Activated B cell treated with CpG ODN at 0.5 μM for 24 hours (primary cell): ENCODE measurements around the gene MAP4K1. TPM values are rescaled to one million over a fixed set of nuclear protein-coding genes. Genes with fewer than 3 reads are reported as not detected.

Source experiments
- ATAC-seq: fragments of 200-7000 bp; cut with Tn5 transposase; one replicate; pipeline ENCODE4 v1.10.0; 2021; ENCODE audit warnings: low read depth, mild to moderate bottlenecking, moderate library complexity
- CTCF ChIA-PET: fragments of 350-600 bp; sonication (Branson Sonifier 250); formaldehyde crosslinking; loops from one replicate; lab custom pipeline; 2021; ENCODE audit warnings: antibody characterized with exemption; lab: Charles Lee
- POLR2A ChIA-PET: fragments of 350-600 bp; sonication (Branson Sonifier 250); formaldehyde crosslinking; loops from one replicate; lab custom pipeline; 2021; ENCODE audit warnings: antibody characterized with exemption; lab: Charles Lee
- DNase-seq: peaks from one replicate; pipeline ENCODE4 v3.0.0; 2022
- H3K27ac Mint-ChIP-seq: one replicate; pipeline ENCODE4 v1.8.0; 2020; ENCODE audit warnings: mixed read lengths
- H3K27me3 Mint-ChIP-seq: one replicate; pipeline ENCODE4 v1.8.0; 2021; ENCODE audit warnings: mixed read lengths
- H3K36me3 Mint-ChIP-seq: one replicate; pipeline ENCODE4 v1.8.0; 2021; ENCODE audit warnings: low read depth, mixed read lengths
- H3K4me1 Mint-ChIP-seq: one replicate; pipeline ENCODE4 v1.8.0; 2021; ENCODE audit warnings: mixed read lengths
- H3K4me3 Mint-ChIP-seq: one replicate; pipeline ENCODE4 v1.8.0; 2020; ENCODE audit warnings: mild to moderate bottlenecking, mixed read lengths
- H3K9me3 Mint-ChIP-seq: one replicate; pipeline ENCODE4 v1.8.0; 2020; ENCODE audit warnings: mixed read lengths
- CTCF ChIP-seq: fragments of 200-600 bp; IDR thresholded peaks from one replicate; pipeline ENCODE4 v1.8.0; 2022; ENCODE audit warnings: antibody characterized with exemption, mild to moderate bottlenecking
- intact Hi-C: fragments of 100-400 bp; cut with micrococcal nuclease; formaldehyde crosslinking; loops from one replicate; pipeline ENCODE4 v1.15.1; 2024
- total RNA-seq: library from RNA; stranded (reverse); gene quantifications from 2 replicates; pipeline ENCODE4 v1.2.3, GENCODE V29; 2022

The MAP4K1 gene
- total RNA-seq, 1 donor from 2014 or later: 379 TPM

GRCh38 chr19:38664503-38665211 is 46.9 kb upstream of the MAP4K1 start:
- CTCF ChIA-PET: interaction anchor here (1.4 kb wide), 1 partner anchor 22 kb away, joined by 3 read pairs; no protein-coding TSS in a partner anchor
- no peak for DNase-seq
- H3K27ac Mint-ChIP-seq: peak overlapping the region; percentile 47

DNA sequence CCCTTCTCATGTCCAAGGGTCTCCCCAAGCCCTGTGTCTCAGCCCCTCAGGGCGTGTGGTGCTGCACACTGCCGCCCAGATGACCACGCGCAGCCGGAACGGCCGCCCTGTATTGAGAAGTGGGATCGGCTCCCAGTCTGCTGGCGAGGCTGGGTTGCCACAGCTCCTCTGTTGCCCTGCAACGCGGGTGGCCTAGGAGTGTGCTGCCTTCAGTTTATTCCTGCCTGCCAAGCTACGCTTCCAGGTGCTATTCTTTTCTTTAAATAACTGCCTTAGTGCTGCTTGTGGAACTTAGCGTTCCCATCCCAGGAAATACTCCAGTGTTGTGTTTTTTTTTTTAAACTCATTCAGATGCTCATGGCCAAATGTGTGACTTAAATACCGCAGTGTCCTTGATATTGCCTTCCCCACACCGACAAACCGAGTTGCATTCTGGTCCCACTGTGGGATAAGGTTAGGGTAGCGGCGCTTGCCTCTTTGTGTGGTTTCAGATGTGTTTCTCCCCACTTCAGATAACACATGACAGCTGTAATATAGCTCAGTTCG is 46.3 kb upstream of the MAP4K1 start:
- Mint-ChIP-seq H3K9me3 (no peaks in the 10 kb centered on the region), H3K4me3 (no peak overlapping the region), H3K27ac (peak overlapping the region; percentile 19), H3K36me3 (peaks cover 12% of the 10 kb centered on the region), H3K27me3 (no peaks in the 10 kb centered on the region), H3K4me1 (peaks cover 56% of the 10 kb centered on the region)
- intact Hi-C loops: no loop called here
- DNase-seq (no peak), ATAC-seq (no peak)
- ChIA-PET CTCF (interaction anchor here (1.4 kb wide), 1 partner anchor 23 kb away, joined by 3 read pairs; no protein-coding TSS in a partner anchor), POLR2A (no interaction called here)
- no peak for TF ChIP-seq CTCF

More at GRCh38 chr19:38664503-38665211, 46.9 kb upstream of the MAP4K1 start:
- H3K4me1 Mint-ChIP-seq: peaks cover 63% of the 10 kb centered on the region
- H3K9me3 Mint-ChIP-seq: no peaks in the 10 kb centered on the region
- peaks cover 12% of the 10 kb centered on the region for H3K36me3 Mint-ChIP-seq
- POLR2A ChIA-PET: interaction anchor here (0.6 kb wide), 1 partner anchor 51 kb away, joined by 7 read pairs; no protein-coding TSS in a partner anchor
- H3K27me3 Mint-ChIP-seq: no peaks in the 10 kb centered on the region
- intact Hi-C loops: no loop called here
- peak; percentile 49 for ATAC-seq
- no peak for TF ChIP-seq CTCF
- H3K4me3 Mint-ChIP-seq: peak overlapping the region; percentile 13

- no peak for DNase-seq
- peak overlapping the region; percentile 59 for H3K27ac Mint-ChIP-seq
- peaks cover 54% of the 10 kb centered on the region for H3K4me1 Mint-ChIP-seq
- H3K9me3 Mint-ChIP-seq: no peaks in the 10 kb centered on the region
- H3K4me3 Mint-ChIP-seq: no peak overlapping the region
- ATAC-seq: no peak
- ChIA-PET CTCF (no interaction called here), POLR2A (no interaction called here)
- H3K27me3 Mint-ChIP-seq: no peaks in the 10 kb centered on the region
- no peak for TF ChIP-seq CTCF
- intact Hi-C loops: no loop called here
- H3K36me3 Mint-ChIP-seq: peaks cover 13% of the 10 kb centered on the region
Observed at GRCh38 chr19:38663156-38663651, 45.5 kb upstream of the MAP4K1 start.

DNA sequence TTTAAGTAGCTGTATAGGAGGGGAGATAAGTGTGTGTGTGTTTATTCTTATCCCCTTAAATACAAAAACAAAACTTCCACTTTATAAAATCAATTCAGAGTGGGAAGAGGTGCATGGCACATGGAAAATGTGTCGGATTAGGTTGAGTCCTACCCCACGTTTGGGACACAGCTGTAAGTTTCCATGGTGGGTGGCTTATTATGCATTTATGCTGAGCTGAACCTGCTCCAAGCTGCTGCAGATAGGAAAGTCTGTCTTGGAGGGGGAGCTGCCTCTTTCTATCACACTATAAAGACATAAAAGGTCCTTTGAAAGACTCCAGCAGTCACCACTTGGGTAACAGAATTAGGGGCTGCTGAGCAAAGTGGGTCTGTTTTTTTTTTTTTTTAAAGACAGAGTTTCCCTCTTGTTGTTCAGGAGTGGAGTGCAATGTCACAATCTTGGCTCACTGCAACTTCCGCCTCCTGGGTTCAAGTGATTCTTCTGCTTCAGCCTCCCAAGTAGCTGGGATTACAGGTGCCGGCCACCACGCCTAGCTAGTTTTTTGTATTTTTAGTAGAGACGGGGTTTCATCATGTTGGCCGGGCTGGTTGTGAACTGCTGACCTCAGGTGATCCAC is 44.9 kb upstream of the MAP4K1 start:
- peaks cover 19% of the 10 kb centered on the region for H3K36me3 Mint-ChIP-seq
- H3K27me3 Mint-ChIP-seq: no peaks in the 10 kb centered on the region
- H3K4me1 Mint-ChIP-seq: peaks cover 54% of the 10 kb centered on the region
- ChIA-PET POLR2A (interaction anchor here (0.9 kb wide), 1 partner anchor 15 kb away, joined by 3 read pairs; the partner anchor contains the start of gene ACTN4), CTCF (no interaction called here)
- intact Hi-C loops: no loop called here
- TF ChIP-seq CTCF: no peak
- no peaks in the 10 kb centered on the region for H3K9me3 Mint-ChIP-seq
- no peak overlapping the region for H3K4me3 Mint-ChIP-seq
- no peak overlapping the region for H3K27ac Mint-ChIP-seq
- no peak for DNase-seq
- no peak for ATAC-seq

GRCh38 chr19:38661996-38662395 is 44.2 kb upstream of the MAP4K1 start:
- POLR2A ChIA-PET: interaction anchor here (0.9 kb wide), 1 partner anchor 15 kb away, joined by 3 read pairs; the partner anchor contains the start of gene ACTN4
- Mint-ChIP-seq H3K36me3 (peaks cover 24% of the 10 kb centered on the region), H3K27ac (no peak overlapping the region), H3K9me3 (no peaks in the 10 kb centered on the region), H3K27me3 (no peaks in the 10 kb centered on the region), H3K4me1 (peaks cover 52% of the 10 kb centered on the region), H3K4me3 (no peak overlapping the region)
- DNase-seq (no peak), ATAC-seq (no peak)
- no peak for TF ChIP-seq CTCF
- intact Hi-C loops: no loop called here
- CTCF ChIA-PET: no interaction called here
